Hindlimb muscle (tissue), 1 donor: ENCODE results near the gene NFS1. TPM values are rescaled to one million over a fixed set of nuclear protein-coding genes. Genes with fewer than 3 reads are reported as not detected.
"Not testable (repeated sequence)": the region's sequence is repeated elsewhere in the genome, so short reads cannot be mapped to it uniquely, and the experiment has no call there.

Experiments used
- DNase-seq: peaks from one replicate; pipeline ENCODE4 v3.0.0-alpha.2; 2013
- polyA plus RNA-seq: library from polyadenylated mRNA; unstranded; fragments of 120-200 nt; gene quantifications from one replicate; pipeline ENCODE4 v1.2.1, GENCODE V29; 2013; ENCODE audit not compliant: insufficient read length

Gene NFS1
- polyA plus RNA-seq, 1 donor, result 16.1 TPM

GRCh38 chr20:35729283-35729807 is 30.2 kb upstream of the NFS1 start:
- no peak for DNase-seq

DNA sequence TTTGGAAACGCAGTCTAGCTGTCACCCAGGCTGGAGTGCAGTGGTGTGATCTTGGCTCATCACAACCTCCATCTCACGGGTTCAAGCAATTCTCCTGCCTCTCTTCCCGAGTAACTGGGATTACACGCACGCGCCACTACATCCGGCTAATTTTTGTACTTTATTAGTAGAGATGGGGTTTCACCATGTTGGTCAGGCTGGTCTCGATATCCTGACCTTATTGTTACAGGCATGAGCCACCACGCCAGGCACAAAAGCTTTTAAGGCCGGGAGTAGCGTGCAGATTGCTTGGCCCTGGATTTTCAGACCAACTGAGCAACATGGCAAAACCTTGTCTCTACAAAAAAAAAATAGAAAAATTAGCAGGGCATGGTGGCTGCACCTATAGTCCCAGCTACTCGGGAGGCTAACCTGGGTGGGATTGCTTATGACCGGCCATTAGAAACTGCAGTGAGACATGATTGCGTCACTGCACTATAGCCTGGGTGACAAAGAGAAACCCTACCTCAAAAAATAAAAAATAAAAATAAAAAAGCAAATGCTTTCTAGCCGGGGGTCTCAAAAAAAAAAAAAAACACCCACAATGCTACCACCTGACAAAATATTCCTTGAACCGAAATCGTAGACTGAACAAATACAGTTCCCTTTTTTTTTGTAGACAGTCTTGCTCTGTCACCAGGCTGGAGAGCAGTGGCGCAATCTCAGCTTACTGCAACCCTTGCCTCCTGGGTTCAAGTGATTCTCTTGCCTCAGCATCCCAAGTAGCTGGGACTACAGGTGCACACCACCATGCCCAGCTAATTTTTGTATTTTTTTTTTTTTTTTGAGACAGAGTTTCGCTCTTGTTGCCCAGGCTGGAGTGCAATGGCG is 27.9 kb upstream of the NFS1 start:
- no peak for DNase-seq

DNA sequence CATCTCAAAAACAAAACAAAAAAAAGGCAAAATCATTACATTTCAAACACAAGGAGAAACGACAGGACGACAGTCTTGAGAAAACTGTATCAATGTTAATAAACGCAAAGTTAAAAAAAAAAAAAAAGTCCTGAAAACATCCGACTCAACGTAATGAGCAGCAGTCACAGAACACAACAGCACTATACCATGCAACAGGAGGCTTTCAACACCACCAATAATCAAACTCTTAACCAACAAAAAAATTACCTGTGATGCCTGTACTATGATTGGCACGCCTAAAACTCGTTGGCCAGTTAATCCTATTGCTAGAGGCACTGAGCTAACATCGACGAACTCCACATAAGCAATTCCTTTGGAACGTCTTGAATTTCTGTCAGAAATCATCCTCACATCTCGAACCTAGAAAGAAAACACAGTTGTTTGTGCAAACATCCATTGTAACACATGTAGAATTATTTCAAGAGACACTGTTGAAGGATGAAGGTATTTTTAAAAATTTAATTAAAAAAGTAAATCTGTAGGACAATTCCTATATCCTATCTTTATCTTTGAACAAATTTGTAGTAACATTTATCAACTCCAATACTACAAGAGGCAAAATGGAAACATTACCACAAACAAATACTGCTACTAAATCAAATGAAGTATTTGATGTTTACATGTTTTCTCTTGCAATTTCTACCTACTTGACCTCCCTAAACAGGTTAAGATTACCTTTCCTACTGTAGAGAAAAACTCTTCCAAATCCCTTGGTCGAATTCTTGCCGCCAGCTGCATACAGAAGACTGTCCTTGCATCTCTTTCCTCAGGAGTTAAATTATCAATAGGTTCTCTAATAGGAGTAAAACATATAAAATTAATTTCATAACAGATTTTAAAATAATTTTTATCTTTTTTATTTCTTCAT is 25.4 kb upstream of the NFS1 start:
- no peak for DNase-seq

DNA sequence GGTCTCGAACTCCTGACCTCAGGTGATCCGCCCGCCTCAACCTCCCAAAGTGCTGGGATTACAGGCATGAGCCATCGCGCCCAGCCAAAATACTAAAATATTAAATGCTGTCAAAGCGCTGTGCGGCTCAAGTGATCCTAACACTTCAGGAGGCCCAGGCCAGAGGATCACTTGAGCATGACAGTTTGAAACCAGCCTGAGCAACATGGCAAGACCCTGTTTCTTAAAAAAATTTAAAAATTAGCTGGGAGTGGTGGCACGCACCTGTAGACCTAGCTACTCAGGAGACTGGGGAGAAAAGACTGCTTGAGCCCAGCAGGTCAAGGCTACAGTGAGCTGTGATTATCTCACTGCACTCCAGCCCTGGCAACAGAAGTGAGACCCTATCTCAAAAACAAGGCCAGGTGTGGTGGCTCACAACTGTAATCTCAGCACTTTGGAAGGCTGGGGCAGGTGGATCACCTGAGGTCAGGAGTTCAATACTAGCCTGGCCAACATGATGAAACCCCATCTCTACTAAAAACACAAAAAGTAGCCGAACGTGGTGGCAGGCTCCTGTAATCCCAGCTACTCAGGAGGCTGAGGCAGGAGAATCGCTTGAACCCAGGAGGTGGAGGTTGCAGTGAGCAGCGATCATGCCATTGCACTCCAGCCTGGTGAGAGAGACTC is 24.6 kb upstream of the NFS1 start:
- DNase-seq, result not testable (repeated sequence)

DNA sequence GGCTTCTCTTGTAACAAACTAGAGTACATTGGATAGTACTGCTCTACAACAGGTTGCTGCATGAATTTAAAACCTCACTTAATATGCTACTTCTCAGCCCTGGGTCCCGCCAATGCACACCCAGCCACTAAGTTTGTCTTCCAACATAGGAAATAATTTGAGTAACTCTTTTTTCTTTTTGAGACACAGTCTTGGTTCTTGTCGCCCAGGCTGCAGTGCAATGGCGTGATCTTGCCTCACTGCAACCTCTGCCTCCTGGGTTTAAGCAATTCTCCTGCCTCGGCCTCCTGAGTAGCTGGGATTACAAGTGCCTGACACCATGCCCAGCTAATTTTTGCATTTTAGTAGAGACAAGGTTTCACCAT is 24.1 kb upstream of the NFS1 start:
- DNase-seq, result not testable (repeated sequence)

DNA sequence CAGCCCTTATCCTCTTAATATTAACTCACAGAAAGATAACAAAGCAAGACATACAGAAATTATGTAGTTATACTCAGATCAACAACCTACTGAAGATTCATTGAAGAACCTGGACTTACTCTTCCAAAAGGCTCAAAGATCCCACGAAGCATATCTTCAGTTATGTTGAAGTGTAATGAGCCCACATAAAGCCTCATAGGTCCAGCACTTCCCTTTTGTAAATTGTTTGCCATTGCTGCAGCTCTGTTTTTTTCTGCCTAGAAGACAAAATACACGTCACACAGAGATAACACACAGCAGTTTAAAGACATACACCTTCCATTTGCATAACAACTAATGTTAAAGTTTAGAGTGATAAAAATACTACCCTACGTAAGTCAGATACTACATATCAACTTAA is 22.5 kb upstream of the NFS1 start:
- DNase-seq, result no peak

DNA sequence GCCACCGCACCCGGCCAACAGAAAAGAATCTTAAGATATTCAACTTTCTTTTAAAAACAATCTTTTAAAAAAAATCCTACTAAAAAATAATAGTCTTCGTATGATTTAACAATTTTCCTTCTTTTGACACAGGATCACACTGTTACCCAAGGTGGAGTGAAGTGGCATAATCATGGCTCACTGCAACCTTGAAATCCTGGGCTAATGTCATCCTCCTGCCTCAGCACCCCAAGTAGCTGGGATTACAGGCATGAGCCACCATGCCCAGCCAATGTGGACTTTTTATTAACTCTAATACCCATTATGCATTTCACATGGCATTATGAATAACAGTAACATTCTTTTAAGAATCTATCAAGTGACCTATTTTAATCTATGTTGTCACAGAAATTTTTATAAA is 22.1 kb upstream of the NFS1 start:
- no peak for DNase-seq

DNA sequence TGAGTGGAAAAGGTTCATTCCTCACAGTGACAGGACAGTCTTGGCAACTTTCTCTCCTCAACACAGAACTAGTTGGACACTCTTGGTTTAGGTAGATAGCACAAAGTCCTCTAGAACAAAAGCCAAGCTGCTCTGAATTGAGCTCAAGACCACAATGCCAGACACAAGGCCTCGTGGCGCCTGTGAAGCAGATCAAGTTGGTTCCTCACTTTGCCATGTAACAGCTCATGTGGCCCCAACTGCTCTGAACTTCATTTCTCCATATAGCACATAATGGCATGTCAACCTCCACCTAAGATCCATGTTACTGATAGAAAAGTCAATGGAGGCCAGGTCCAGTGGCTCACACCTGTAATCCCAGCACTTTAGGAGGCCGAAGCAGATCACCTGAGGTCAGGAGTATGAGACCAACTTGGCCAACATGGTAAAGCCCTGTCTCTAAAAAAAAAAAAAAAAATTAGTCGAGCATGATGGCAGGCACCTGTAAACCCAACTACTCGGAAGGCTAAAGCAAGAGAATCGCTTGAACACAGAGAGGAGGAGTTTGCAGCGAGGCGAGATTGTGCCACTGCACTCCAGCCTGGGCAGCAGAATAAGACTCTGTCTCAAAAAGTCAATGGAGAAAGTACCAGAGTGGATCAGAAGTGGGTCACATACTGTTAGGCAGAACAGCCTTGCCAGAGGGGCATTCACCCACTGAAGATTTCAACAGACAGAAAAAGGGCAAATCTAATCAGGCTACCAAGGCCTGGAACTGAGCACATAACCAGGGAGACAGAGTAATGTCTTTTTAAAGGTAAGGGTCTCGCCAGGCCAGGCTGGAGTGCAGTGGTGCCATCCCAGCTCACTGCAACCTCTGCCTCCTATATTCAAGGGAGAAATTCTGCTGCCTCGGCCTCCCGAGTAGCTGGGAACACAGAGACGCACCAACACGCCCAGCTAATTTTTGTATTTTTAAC is 21.3 kb upstream of the NFS1 start:
- no peak for DNase-seq

- no peak for DNase-seq
These were observed 20.6 kb upstream of the NFS1 start for GRCh38 chr20:35719717-35720116.

DNA sequence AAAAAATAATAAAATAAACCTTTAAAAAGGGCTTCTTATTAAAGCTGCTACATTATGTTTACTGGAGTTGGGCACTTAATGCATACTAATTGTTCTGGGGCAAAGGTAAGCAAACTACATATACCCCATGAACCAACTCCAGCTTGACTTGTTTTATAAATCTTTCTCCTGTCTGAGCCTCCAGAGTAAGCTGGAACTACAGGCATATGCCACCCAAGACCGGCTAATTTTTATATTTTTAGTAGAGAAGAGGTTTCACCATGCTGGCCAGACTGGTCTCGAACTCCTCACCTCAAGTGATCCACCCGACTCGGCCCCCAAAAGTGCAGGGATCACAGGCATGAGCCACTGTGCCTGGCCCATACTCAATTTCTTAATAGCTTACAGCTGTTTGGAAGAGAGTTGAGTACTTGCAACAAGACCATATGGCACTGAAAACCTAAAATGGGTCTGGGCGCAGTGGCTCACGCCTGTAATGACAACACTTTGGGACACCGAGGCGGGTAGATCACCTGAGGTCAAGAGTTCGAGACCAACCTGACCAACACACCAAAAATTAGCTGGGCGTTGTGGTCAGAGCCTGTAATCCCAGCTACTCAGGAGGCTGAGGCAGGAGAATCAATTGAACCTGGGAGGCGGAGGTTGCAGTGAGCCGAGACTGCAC is 20.0 kb upstream of the NFS1 start:
- DNase-seq, result no peak

GRCh38 chr20:35718321-35718720 is 19.2 kb upstream of the NFS1 start:
- not testable (repeated sequence) for DNase-seq

GRCh38 chr20:35716330-35716729 is 17.2 kb upstream of the NFS1 start:
- no peak for DNase-seq

GRCh38 chr20:35715652-35716051 is 16.5 kb upstream of the NFS1 start:
- DNase-seq, result no peak

DNA sequence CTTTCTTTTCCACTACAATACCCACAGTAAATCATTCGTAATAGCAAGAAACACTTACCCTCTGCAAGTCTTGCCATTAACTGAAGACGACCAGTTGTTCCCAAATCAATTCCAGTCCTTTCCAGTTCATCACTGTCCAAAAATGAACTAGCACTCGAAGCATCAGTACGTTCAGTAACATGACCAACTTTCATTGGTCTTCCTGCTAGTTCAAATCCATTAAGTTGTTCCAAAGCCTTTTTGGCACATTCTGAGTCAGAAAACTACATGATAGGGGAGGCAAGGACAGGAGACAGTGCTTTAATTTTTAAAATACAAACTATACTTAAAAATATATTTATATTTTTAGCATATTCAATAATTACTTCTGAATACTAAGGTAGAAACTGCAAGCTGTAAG is 15.0 kb upstream of the NFS1 start:
- no peak for DNase-seq

DNA sequence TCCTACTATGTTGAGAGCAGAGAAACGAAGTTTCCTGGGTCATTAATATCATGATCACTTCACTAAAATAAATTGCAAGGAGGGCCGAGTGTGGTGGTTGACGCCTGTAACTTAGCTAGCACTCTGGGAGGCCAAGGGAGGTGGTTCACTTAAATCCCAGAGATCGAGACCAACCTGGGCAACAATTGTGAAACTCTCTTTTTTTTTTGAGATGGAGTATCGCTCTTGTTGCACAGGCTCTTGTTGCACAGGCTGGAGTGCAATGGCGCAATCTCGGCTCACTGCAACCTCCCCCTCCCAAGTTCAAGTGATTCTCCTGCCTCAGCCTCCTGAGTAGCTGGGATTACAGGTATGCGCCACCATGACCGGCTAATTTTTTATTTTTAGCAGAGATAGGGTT is 14.0 kb upstream of the NFS1 start:
- DNase-seq, result not testable (repeated sequence)

GRCh38 chr20:35711588-35712209 is 12.5 kb upstream of the NFS1 start:
- no peak for DNase-seq

DNA sequence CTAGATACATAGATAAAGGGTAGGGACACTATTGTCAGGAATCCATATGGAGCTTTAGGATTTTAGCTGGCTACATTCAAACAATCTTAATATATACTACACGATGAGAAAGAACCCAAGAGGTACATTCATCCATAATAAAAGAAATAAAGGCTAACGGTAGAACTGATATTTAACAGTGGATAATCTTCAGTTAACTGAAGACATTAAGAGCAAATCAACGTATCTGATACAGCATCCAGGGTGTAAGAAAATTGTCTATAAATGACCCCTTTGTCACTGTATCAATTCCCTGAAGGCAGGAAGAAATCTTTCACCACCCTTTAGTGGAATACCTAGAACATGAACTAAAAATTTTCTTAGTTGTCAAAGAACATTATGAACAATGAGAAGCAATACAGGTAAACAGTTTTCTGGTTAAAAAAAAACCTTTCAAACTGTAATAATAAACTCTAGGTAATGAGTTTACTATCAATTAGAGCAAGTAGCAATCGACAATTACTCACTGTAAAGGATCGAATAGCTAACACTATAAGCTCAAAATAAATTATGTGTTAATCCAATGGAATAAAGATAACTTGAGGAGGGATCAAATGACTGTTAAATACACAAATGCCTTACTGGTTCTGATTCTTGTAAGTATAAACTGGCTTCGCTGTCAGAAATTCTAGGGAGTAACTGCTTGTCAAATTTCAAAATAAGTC is 11.9 kb upstream of the NFS1 start:
- no peak for DNase-seq

- no peak for DNase-seq
These were observed 10.9 kb upstream of the NFS1 start for GRCh38 chr20:35710039-35710438.

- DNase-seq, result no peak
These were observed 10.1 kb upstream of the NFS1 start for GRCh38 chr20:35709259-35709658.

- DNase-seq, result no peak
These were observed 9.3 kb upstream of the NFS1 start for GRCh38 chr20:35708502-35708901.
